IPS DF 4.7 (cell line): Measurements from ENCODE around the gene SPINK9.
"Not testable (repeated sequence)": the region's sequence is repeated elsewhere in the genome, so short reads cannot be mapped to it uniquely, and the experiment has no call there.

Source experiments
- DNase-seq: peaks from one replicate; pipeline ENCODE4 v3.0.0-alpha.2; 2013; ENCODE audit warnings: low spot score; ENCODE audit errors: extremely low read depth

Gene SPINK9, protein sequence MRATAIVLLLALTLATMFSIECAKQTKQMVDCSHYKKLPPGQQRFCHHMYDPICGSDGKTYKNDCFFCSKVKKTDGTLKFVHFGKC

DNA sequence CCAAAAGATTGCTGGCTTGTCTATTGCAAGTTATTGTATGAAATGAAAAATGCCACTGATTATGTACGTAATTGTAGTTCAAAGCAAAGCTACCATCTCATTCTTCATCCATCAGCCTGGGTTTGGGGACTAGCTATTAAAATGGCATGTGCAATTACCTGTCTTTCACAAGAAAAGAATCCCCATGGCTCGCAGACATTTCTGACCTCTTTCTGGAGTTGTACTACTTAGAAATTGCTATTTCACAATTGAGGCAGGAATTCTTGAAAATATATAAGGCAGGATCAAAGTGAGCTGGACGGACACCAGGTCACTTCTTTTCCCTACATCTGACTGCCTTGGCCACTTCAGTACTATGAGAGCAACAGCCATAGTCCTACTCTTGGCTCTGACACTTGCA is at the start of gene SPINK9:
Gene SPINK9 (plus strand): TSS at position 301 of the 400 bp plus-strand sequence. CDS start 55 bp downstream, at position 356.
- no peak for DNase-seq

DNA sequence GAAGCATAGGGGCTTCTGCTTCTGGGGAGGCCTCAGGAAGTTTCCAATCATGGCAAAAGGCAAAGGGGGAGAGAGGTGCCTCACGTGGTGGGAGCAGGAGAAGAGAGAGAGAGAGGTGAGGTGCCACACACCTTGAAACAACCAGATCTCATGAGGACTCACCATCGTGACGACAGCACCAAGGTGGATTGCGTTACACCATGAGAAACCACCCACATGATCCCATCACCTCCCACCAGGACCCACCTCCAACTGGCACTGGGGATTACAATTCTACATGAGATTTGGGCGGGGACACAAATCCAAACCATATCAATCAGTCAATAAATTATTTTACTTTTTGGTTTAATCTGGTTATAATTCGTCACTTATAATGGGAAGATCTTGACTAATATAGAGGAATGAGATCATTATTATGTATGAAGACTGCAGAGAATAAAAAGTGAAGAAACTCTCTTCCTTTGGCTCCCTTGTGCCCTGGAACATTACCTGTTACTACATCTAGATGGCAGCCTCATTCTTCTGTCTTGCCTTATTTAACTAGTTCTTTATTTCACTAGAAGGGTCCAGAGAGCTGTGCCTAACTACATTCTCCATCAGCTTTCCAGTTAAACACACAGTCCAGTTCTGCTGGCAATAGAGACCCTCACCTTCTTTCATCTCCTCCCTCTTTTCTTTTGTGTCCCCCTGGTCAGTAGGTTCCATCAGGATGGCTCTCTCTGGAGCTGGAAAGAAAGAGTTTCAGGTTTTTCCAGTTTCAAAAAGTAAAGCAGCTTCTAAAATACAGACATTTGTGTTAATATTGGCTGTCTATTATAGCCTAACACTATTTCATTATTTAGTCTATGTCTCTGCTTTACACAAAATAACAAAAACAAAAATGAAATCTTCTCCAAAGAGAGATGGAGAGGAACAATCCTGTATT is 44.8 kb upstream of the SPINK9 start:
- no peak for DNase-seq

DNA sequence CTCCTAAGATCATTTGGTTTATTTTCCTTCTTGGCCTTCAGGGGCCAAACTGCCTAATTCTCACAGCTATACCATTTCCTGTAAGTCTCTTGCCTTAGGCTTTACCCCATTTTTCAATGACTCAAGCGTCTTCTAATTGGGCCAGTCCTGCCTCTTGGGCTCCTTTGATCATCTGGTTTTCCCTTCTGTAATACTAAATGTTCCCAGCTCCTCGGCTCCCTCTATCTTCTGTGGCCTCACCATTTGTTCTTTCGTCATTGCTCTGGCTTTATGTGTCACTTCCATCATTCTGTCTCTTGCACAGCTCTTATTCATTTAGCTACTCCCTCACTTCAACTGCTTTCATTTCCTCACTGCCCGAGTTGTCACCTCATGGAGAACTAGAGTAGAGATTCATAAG is 37.6 kb upstream of the SPINK9 start:
- no peak for DNase-seq

DNA sequence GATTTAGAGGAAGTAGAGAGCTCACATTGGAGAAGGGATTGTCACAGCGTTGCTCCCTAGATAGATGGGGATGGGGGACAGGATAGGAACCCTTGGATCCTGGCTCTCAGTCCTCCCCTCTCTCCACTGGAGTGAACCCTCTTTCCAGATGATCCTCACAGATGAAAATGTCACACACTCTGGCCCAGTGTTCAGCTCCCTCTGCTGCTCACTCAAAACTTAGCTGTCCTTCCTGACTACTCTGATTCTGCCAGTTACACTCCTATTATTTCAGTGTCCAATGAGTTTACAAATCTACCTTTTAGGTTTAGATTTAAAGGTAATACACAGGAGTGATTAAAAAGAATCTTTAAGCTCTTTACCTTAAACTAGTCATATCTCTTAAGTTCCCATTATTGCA is 28.9 kb upstream of the SPINK9 start:
- DNase-seq: no peak

DNA sequence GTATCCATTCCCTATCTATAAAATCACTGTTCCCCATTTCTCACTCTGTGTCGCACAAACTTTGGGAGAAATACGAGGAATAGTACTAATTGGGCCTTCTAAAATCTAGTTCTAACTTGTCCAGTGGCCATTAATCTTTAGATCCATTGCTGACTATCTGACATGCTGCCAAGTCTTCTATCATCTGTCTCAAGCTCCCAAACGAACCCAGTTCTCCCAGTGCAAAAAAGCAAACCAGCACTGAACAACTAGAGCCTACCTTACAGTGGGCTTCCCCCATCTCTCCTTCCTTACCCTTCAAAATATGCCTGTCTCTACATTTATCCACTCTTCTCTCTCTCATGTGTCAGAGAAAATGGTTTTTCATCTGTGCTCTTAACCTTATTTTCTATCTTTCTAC is 26.3 kb upstream of the SPINK9 start:
- DNase-seq: no peak

DNA sequence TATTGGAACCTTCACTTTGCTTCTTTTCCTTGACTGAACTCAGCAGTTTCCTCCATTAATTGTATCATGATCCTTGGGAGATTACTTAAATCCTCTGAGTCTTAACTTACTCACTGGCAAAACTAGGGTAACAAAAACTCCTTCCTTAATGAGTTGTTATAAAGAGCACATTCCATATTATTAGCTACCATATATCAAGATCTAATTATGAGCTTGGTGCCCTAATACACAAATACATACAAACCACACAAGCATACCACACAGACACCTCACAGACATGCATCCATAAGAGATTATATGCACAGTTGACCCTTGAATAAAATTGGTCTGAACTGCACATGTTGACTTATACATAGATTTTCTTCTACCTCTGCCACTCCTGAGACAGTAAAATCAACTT is 25.6 kb upstream of the SPINK9 start:
- DNase-seq: no peak

DNA sequence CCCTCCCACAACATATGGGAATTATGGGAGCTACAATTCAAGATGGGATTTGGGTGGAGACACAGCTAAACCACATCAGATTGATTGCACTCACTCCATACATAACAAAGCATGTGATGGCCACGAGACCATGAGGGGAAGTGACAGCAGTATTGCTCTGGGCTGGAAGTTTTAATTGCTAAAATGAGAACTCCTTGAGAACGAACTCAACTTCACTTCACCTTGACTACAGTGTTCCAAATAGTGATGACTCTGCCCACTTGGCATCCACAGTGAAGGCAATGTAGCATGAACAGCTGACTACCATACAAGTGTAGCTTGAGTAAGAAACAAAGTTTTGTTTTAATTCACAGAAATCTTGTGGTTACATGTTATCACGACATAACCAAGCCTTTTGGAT is 23.9 kb upstream of the SPINK9 start:
- no peak for DNase-seq

DNA sequence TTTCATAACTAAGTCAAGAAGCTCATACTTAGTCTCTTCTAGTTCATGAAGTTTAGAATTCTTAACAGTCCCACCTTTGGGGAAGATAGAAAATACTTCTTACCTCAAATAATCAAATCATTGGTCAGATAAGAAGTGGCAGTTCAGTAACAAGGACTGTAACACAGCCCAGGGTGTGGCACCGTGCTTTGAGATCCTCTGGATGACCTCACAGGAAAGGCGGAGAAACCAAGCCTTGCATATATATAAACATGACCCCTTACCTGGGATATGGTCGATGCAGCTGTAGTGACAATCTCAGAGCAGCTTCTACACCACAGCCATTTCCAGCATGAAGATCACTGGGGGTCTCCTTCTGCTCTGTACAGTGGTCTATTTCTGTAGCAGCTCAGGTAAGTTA is 23.2 kb upstream of the SPINK9 start, which contains the start of gene SPINK7:
Gene SPINK7 (plus strand): TSS at position 271 of the 400 bp plus-strand sequence. CDS start 61 bp downstream, at position 332.
- no peak for DNase-seq

DNA sequence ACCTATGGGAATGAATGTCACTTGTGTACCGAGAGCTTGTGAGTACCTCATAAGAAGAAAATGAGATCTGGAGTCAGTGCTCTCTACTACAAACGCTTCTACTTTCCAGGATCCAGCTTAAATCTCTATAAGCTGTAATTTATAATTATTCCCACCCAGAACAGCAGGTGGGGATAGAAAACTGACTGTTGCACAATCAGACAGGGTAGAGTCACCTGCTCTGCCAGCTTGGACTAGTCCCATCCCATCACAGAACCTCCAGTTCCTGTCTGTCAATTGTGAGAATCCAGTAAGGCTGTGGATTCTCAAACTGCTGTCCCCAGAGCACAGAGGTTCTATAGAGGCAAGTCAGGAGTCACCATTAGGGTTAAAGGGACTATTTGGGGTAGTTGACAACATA is 21.2 kb upstream of the SPINK9 start:
- no peak for DNase-seq

DNA sequence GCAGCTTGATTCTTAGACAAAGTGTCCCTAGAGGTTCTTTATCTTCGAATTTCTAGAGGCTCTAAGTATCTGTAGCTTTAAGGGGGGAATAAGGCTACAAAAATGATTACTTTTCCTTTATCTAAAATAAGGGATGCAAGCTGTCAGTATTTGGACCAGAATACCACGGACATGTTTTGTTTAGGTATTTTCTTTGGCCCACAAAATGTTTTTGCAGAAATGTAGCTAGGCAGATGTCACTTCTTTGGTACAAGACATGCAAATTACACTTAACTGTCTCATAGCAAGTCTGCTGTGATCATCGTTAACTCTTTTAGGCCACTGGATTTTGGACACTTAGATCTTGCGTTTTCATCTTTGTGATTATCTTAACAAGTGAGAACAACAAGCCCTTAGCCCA is 20.6 kb upstream of the SPINK9 start:
- DNase-seq: no peak

DNA sequence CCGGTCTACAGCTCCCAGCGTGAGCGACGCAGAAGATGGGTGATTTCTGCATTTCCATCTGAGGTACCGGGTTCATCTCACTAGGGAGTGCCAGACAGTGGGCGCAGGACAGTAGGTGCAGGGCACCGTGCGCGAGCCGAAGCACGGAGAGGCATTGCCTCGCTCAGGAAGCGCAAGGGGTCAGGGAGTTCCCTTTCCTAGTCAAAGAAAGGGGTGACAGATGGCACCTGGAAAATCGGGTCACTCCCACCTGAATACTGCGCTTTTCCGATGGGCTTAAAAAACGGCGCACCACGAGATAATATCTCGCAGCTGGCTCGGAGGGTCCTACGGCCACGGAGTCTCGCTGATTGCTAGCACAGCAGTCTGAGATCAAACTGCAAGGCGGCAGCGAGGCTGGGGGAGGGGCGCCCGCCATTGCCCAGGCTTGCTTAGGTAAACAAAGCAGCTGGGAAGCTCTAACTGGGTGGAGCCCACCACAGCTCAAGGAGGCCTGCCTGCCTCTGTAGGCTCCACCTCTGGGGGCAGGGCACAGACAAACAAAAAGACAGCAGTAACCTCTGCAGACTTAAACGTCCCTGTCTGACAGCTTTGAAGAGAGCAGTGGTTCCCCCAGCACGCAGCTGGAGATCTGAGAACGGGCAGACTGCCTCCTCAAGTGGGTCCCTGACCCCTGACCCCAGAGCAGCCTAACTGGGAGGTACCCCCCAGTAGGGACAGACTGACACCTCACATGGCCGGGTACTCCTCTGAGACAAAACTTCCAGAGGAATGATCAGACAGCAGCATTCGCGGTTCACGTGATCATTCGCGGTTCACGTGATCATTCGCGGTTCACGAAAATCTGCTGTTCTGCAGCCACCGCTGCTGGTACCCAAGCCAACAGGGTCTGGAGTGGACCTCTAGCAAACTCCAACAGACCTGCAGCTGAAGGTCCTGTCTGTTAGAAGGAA is 15.1 kb upstream of the SPINK9 start:
- DNase-seq: not testable (repeated sequence)

DNA sequence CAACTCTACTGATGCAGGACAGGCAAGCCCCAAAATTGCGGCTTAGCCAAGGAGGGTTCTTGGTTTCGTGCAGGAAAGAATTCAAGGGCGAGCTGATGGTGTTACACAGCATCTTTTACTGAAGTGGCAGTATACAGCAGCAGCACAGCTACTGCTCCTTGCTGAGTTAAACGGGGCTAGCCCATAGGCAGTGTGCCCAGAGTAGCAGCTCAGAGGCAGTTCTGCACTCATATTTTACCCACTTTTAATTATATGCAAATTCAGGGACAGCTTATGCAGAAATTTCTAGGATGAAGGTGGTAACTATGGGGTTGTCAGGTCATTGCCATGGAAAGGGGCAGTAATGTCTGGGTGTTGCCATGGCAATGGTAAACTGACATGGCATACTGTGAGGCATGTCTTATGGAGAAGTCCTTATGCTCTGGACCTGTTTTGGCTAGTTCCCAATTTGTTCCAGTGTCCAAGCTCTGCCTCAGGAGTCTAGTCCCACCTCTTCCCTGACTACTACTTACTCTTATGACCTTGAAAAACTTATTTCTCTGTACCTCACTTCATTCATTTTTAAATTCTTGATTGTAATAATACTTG is 2.0 kb upstream of the SPINK9 start:
- no peak for DNase-seq

DNA sequence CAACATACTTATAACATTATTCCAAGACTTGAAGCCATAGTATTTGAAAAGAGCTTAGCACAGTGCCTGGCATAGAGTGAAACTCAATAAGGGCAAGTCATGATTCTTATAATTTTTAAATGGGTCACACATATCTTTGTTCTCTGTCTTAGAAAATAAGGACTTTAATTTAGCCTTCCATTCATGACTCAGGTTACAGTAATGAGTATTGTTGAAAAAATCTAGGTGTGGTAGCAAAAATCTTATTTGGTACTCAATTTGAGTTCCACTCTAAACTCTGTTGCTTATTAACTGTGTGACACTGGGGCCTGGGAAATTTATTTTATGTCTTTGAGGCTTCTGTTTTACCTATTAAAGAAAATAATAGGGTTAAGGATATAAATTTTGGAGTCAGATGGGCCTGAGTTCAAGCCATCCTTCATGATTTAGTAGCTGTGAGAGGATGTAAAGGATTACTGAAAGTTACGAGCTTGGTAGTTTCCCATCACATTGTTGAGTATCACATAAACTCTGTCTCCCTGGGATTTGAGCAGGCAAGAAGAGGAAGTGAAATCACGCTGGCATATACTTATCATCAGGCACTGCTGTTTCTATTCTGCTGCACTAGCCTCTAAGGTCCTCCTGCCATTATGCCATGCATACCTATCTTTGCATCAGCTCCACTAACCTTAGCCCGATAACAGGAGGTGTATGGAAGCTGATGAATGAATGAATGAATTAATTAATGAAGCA is 1.5 kb downstream of the SPINK9 start:
- no peak for DNase-seq

DNA sequence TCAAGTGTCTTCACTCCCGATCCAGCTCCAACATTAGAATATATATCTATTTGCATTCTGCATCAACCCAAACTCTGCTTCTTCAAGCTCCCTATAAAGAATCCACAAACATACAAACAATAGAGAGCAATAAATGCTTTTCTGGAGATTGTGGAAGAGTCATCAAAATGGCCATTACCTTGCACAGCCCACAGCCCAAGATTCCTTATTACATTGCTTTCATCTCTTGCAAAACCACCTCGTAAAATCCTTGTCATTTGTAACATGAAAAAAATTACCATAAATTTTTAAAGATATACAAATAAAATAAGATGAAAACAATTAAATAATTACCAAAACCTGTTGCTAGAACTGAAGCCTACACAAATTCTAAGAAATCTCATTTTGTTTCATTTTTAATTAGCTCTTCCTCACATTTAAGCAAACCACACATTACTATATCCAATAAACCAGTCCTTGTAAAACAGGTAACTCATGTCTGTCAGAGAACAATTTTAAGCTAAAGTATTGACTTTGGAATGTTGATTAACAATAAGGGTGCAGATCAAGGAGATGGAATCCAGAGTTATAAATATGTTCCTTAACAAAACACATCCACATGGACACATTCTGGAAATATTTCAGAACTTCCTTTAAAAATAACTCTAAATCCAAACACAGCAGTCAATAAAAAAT is 7.1 kb downstream of the SPINK9 start:
- no peak for DNase-seq

DNA sequence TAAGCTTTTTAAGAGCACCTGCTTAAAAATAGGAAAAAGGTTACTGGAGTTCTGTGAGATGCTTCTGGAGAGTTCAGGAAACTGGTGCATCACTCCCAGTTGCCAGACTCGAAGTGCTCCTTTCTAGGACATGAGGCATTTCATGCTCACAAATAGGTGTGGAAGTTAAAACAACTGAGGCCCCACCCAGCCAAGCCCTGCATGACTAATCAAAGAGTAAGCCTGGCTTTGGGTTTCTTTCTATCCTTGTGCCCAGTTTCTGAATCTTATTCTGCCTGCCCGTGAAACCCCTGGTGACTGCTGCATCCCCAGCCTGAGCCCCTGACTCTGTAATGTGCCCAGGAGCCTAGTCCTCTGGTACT is 7.7 kb downstream of the SPINK9 start:
- DNase-seq: no peak

DNA sequence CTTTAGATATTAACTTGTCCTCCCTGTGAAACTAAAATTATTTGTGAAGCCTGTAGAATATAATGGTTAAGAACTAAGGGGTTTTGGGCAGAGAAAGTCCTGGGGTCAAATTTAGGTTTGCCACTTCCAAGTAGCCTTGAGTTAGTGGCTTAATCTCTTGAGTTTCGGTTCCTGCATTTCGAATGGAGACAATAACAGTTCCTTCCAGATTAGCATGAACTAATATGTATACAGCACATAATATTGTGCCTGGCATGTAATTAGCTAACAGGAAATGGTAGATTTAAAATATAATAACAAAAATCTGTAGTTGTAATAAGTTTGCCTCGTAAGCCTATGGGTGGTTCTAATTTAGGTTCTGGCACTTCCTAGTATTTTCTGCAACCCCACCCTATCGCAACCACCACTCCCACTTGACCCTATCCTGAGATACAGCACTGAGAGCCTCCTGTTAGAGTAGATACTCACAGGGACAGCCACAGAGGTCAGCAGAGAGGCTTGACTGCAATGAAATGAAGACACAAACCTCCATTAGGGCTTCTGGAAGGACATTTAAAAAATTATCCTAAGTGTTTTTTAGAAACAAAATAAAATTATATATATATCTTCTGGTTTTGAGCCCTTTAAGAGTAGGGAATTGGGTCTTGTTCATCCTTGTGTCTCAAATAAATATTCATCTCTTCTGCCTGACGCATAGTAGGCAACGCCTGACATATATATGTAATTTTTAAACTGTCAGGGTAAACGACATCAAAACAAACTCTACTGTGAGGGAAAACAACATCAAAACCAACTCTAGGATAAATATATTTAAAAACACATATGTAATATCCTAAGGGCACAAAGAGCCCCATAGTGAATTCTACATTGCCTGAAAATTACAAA is 8.5 kb downstream of the SPINK9 start:
- DNase-seq: no peak

DNA sequence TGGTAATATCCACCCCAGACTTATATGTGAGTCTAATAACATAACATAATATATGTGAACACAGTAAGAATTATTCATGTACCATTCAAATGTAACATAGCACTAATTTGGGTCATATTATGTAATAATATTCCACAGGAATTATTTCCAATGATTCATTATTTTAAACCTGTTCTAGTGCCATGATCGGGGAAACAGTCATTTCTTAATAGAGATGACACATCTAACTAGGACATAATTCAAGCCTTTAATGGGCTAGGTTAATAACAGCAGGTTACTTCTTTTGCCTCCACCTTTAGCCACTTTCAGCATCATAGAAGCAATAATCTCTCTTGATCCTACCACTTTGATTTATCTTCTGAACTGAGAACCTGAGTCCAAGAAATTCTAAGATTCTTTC is 12.3 kb downstream of the SPINK9 start:
- no peak for DNase-seq

DNA sequence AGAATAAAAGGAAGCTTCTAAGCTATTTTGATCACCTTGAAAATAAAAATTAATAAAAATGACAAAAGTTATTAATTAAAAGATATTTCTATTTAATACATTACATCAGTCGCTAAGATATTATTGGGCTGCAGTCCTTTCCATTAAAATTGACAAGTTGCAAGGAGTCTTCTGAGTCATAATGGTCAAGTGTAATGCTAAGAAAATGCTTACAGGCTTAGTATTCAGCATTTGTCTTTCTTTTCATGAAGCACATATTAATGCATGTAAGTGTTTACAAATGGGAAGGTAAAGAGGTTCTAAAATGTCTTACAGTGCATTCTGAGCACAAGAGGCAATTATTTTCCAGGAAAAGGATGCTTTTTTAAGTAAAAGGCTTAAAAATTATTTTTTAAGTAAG is 17.3 kb downstream of the SPINK9 start:
- no peak for DNase-seq

DNA sequence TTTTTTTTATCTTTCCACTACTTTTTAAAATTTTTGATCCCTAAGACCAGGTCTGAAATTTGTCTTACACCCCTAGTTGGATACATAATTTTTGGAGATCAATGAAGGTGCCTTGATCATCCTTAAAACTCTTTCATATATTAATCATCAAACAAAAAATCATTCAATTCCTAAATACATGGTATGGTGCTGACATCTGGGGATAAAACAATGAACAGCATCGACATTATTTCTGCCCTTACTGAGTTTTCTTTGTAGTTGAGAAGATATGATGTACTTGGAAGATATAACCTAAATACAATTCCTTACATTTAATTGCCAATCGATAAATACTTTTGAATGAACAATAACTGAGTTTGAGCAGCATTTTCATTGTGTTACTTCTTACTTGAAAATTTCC is 18.3 kb downstream of the SPINK9 start:
- DNase-seq: no peak
